AML-193 (cell line): ENCODE data around the gene ADAP1.

Source experiments
- DNase-seq, 2 experiments: peaks; one replicate each; lab custom pipeline; 2025; lab: John Stamatoyannopoulos, UW

The ADAP1 gene

GRCh38 chr7:862157-862556 lies 92.3 kb downstream of the ADAP1 start:
- DNase-seq, result no peak

- no peak for DNase-seq
These were observed 93.3 kb downstream of the ADAP1 start for GRCh38 chr7:861222-861621.

- no peak for DNase-seq
These were observed 94.3 kb downstream of the ADAP1 start for GRCh38 chr7:860149-860548.

- no peak for DNase-seq
These were observed 95.0 kb downstream of the ADAP1 start for GRCh38 chr7:859359-860030.

GRCh38 chr7:857661-858060 lies 96.8 kb downstream of the ADAP1 start:
- DNase-seq, result no peak

- no peak for DNase-seq
These were observed 97.9 kb downstream of the ADAP1 start for GRCh38 chr7:856444-857095.

GRCh38 chr7:855686-856369 lies 98.7 kb downstream of the ADAP1 start:
- no peak for DNase-seq

GRCh38 chr7:854118-854775 lies 100.2 kb downstream of the ADAP1 start:
- DNase-seq, result no peak

- no peak for DNase-seq
These were observed 100.9 kb downstream of the ADAP1 start for GRCh38 chr7:853366-854117.

- no peak for DNase-seq
These were observed 103.3 kb downstream of the ADAP1 start for GRCh38 chr7:851204-851603.

GRCh38 chr7:849781-850180 lies 104.7 kb downstream of the ADAP1 start:
- no peak for DNase-seq

- no peak for DNase-seq
These were observed 105.3 kb downstream of the ADAP1 start for GRCh38 chr7:849145-849544.
